ENCODE results near the gene PPP4R3B. TPM values are rescaled to one million over a fixed set of nuclear protein-coding genes. Genes with fewer than 3 reads are reported as not detected.

The PPP4R3B gene
- total and polyA plus RNA-seq, 8 donors, result 17.4 to 110 (median 46.9) TPM

DNA sequence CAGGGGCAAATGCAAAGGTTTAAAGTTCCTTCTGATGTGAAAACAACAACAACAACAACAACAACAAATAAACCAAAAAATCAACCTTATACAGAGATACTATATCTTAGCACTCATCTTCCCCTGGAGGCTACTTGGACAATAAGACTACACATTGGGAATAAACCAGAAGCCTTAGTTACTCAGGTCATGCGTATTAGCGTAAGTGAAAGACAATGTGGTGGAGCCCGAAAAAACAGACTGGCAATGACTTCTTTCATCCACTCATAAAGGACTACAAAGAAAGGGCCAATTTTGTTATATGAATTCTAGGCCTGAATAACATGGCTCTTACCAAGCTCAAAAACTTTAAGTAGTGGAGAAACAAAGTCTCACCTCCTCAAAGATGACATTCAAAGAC lies 19.4 kb upstream of the PPP4R3B start:
- TF ChIP-seq POLR2A (IDR thresholded peaks at IDR 0.05) (no peak), POLR2AphosphoS5 (IDR thresholded peaks at IDR 0.05) (no peak)
- Histone ChIP-seq H3K27me3 (no peaks in the 10 kb centered on the region), H3K4me3 (no peak overlapping the region), H3K9me3 (no peaks in the 10 kb centered on the region), H3K27ac (no peak overlapping the region), H3K36me3 (peaks cover 13 to 90% (median 85%) of the 10 kb centered on the region in 4 donors), H3K4me1 (no peaks in the 10 kb centered on the region)
- intact Hi-C loops (cut with DNase I; ENCODE audit: low total_unique reads), result no loop called here
- no peak for DNase-seq
- 96 to 99% (median 96%) methylated on average over 3 of the region's 3 CpGs for WGBS, 5 donors

GRCh38 chr2:55628931-55629330 lies 11.5 kb upstream of the PPP4R3B start:
- H3K9me3 ChIP-seq, result no peaks in the 10 kb centered on the region
- H3K4me1 ChIP-seq, result peaks cover 0 to 21% (median 6%) of the 10 kb centered on the region in 4 donors
- no peak overlapping the region for H3K27ac ChIP-seq
- intact Hi-C loops (cut with DNase I; ENCODE audit: low total_unique reads), result no loop called here
- no peak for DNase-seq
- no peaks in the 10 kb centered on the region for H3K27me3 ChIP-seq
- TF ChIP-seq POLR2AphosphoS5 (IDR thresholded peaks at IDR 0.05) (no peak), CTCF (IDR thresholded peaks at IDR 0.05) (no peak), EP300 (IDR thresholded peaks at IDR 0.05) (no peak), POLR2A (IDR thresholded peaks at IDR 0.05) (no peak)
- WGBS, 5 donors, result 73 to 100% (median 95%) methylated on average over 2 of the region's 2 CpGs
- peaks cover 0 to 19% (median 17%) of the 10 kb centered on the region in 4 donors for H3K36me3 ChIP-seq
- H3K4me3 ChIP-seq, result no peak overlapping the region

- no peak overlapping the region for H3K27ac ChIP-seq
- no peak for DNase-seq
- H3K27me3 ChIP-seq, result no peaks in the 10 kb centered on the region
- WGBS, 5 donors, result 86 to 91% (median 88%) methylated on average over 1 of the region's 1 CpG
- H3K9me3 ChIP-seq, result no peaks in the 10 kb centered on the region
- H3K4me1 ChIP-seq, result peaks cover 0 to 29% (median 10%) of the 10 kb centered on the region in 4 donors
- H3K4me3 ChIP-seq, result no peak overlapping the region
- H3K36me3 ChIP-seq, result peaks cover 0 to 16% (median 11%) of the 10 kb centered on the region in 4 donors
- TF ChIP-seq EP300 (IDR thresholded peaks at IDR 0.05) (no peak), POLR2A (IDR thresholded peaks at IDR 0.05) (no peak), POLR2AphosphoS5 (IDR thresholded peaks at IDR 0.05) (no peak), CTCF (IDR thresholded peaks at IDR 0.05) (no peak)
- intact Hi-C loops (cut with DNase I; ENCODE audit: low total_unique reads), result no loop called here
Measured at GRCh38 chr2:55627915-55628314, 10.5 kb upstream of the PPP4R3B start.

DNA sequence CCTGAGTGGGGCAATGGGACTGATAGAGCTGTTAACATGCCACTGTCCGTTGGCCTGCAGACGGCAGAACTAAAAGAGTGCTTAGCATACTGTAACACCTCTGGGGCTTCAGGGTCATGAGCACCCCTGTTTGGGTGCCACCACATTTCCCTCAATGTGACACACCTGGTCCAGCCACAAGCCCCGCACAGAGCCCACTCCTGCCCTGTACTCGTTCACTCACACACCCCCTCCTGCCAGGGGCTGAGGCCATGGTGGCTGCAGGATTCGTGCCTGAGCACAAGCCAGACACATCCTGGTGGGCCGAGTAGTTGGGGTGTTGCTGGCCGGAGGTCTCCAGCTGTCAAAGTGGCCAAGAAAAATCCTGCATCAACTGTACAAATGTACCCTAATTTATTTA lies 4.4 kb upstream of the PPP4R3B start:
- intact Hi-C loops (cut with DNase I; ENCODE audit: low total_unique reads), result no loop called here
- TF ChIP-seq EP300 (IDR thresholded peaks at IDR 0.05) (no peak), POLR2AphosphoS5 (IDR thresholded peaks at IDR 0.05) (no peak), POLR2A (IDR thresholded peaks at IDR 0.05) (no peak), CTCF (IDR thresholded peaks at IDR 0.05) (no peak)
- Histone ChIP-seq H3K27me3 (no peaks in the 10 kb centered on the region), H3K36me3 (peaks cover 0 to 18% (median 15%) of the 10 kb centered on the region in 4 donors), H3K27ac (no peak overlapping the region), H3K4me3 (no peak overlapping the region), H3K4me1 (peaks cover 24 to 70% (median 45%) of the 10 kb centered on the region in 4 donors), H3K9me3 (no peaks in the 10 kb centered on the region)
- 87 to 92% (median 90%) methylated on average over 6 to 7 of the region's 7 CpGs for WGBS, 5 donors
- no peak for DNase-seq

DNA sequence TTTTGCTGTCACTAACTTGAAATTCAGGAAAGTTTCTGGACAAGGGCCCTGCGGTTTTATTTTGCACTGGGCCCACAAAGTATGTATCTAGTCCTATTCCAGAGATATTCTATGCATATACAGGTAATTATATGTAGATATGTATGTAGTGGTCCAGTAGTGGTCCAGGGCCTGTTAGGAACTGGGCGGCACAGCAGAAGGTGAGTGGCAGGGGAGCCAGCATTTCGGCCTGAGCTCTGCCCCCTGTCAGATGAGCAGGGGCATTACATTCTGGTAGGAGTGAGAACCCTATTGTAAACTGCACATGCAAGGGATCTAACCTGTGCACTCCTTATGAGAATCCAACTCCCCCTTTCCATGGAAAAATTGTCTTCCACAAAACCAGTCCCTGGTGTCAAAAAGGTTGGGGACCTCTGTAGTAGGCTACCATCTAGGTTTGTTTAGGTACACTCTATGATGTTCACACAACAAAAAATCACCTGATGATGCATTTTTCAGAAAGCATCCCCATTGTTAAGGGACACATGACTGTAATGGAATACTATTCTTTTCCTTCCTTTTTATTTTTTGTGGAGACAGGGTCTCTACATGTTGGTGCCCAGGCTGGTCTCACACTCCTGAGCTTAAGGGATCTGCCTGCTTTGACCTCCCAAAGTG lies 2.8 kb upstream of the PPP4R3B start:
- Histone ChIP-seq H3K27ac (no peak overlapping the region), H3K9me3 (no peaks in the 10 kb centered on the region), H3K4me3 (peak overlapping the region in 2 of 4 donors; percentile 88 to 96), H3K4me1 (peaks cover 31 to 71% (median 49%) of the 10 kb centered on the region in 4 donors), H3K27me3 (no peaks in the 10 kb centered on the region), H3K36me3 (peaks cover 0 to 15% (median 12%) of the 10 kb centered on the region in 4 donors)
- no peak for TF ChIP-seq POLR2A (IDR thresholded peaks at IDR 0.05)
- TF ChIP-seq POLR2AphosphoS5 (IDR thresholded peaks at IDR 0.05), result no peak
- TF ChIP-seq CTCF (IDR thresholded peaks at IDR 0.05), result no peak
- no peak for TF ChIP-seq EP300 (IDR thresholded peaks at IDR 0.05)
- WGBS, 5 donors, result 53 to 65% (median 56%) methylated on average over 3 of the region's 3 CpGs
- intact Hi-C loops (cut with DNase I; ENCODE audit: low total_unique reads), result no loop called here
- DNase-seq, result peak in 1 of 2 donors; percentile 28
